ENCODE results near the gene PPM1M.
"Not testable (repeated sequence)": the region's sequence is repeated elsewhere in the genome, so short reads cannot be mapped to it uniquely, and the experiment has no call there.

PPM1M gene

DNA sequence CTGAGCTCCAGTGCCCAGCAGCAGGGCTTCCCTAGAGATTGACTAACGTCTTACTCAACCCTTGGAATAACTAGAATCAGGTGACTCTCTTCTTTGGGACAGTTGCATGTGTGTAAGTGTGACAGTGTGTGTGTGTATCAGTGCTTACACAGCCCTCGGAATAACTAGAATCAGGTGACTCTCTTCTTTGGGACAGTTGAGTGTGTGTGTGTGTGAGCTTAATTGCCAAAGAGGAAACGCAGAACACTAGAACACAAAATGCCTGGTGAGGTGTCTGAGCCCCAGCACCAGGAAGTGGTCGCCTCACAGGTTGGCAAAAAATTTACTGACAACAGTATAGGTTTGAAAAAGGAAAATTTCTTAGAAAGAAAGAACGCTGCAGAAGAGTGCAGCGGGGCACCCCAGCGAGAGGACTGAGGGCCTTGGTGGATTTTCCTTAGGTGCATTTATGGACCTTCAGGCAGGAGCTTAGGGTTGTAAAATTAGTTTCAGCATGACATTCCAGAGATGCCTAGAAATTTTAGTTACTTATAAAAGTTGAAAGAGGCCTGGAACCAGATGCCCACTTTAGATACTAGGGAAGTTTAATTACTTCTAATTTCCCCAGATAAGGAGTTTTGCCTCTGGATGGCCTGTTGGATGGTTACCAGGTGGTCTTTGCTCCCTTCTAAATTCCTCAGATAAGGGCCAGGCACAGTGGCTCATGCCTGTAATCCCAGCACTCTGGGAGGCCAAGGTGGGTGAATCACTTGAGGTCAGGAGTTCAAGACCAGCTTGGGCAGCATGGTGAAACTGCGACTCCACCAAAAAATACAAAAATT is 36.6 kb downstream of the PPM1M start (continued):
- TF ChIP-seq, protein P1, sequence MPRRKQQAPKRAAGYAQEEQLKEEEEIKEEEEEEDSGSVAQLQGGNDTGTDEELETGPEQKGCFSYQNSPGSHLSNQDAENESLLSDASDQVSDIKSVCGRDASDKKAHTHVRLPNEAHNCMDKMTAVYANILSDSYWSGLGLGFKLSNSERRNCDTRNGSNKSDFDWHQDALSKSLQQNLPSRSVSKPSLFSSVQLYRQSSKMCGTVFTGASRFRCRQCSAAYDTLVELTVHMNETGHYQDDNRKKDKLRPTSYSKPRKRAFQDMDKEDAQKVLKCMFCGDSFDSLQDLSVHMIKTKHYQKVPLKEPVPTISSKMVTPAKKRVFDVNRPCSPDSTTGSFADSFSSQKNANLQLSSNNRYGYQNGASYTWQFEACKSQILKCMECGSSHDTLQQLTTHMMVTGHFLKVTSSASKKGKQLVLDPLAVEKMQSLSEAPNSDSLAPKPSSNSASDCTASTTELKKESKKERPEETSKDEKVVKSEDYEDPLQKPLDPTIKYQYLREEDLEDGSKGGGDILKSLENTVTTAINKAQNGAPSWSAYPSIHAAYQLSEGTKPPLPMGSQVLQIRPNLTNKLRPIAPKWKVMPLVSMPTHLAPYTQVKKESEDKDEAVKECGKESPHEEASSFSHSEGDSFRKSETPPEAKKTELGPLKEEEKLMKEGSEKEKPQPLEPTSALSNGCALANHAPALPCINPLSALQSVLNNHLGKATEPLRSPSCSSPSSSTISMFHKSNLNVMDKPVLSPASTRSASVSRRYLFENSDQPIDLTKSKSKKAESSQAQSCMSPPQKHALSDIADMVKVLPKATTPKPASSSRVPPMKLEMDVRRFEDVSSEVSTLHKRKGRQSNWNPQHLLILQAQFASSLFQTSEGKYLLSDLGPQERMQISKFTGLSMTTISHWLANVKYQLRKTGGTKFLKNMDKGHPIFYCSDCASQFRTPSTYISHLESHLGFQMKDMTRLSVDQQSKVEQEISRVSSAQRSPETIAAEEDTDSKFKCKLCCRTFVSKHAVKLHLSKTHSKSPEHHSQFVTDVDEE (CRISPR knock-in tag; IDR thresholded peaks at IDR 0.05) = peak; percentile 81
- TF ChIP-seq ZFP30 (CRISPR knock-in tag; IDR thresholded peaks at IDR 0.05) = no peak

DNA sequence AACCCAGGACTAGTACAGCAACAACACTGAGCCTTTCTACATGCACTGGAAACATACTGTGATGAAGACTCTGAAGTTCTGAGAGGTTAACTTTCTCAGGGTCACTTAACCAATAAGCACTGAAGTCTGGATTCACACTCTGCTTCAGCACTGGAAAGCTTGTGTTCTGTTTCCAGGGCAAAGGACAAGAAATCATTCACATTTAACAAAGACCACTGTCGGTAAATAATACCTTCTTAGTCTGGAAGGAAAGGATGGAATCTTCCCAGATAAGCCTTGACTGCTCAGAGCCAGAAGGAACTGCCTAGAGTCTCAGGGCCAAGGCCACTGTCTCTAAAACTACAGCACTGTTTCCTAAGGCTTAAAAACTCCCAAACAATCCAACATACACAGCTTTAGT is 37.7 kb downstream of the PPM1M start:
- no peak for ATAC-seq
- TF ChIP-seq, protein P2, sequence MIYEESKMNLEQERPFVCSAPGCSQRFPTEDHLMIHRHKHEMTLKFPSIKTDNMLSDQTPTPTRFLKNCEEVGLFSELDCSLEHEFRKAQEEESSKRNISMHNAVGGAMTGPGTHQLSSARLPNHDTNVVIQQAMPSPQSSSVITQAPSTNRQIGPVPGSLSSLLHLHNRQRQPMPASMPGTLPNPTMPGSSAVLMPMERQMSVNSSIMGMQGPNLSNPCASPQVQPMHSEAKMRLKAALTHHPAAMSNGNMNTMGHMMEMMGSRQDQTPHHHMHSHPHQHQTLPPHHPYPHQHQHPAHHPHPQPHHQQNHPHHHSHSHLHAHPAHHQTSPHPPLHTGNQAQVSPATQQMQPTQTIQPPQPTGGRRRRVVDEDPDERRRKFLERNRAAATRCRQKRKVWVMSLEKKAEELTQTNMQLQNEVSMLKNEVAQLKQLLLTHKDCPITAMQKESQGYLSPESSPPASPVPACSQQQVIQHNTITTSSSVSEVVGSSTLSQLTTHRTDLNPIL (CRISPR knock-in tag; IDR thresholded peaks at IDR 0.05; ENCODE audit: low read depth) = no peak
- TF ChIP-seq ZFP30 (CRISPR knock-in tag; IDR thresholded peaks at IDR 0.05) = no peak
- no peak for TF ChIP-seq ESRRG (CRISPR knock-in tag; IDR thresholded peaks at IDR 0.05)
- TF ChIP-seq, protein P3, sequence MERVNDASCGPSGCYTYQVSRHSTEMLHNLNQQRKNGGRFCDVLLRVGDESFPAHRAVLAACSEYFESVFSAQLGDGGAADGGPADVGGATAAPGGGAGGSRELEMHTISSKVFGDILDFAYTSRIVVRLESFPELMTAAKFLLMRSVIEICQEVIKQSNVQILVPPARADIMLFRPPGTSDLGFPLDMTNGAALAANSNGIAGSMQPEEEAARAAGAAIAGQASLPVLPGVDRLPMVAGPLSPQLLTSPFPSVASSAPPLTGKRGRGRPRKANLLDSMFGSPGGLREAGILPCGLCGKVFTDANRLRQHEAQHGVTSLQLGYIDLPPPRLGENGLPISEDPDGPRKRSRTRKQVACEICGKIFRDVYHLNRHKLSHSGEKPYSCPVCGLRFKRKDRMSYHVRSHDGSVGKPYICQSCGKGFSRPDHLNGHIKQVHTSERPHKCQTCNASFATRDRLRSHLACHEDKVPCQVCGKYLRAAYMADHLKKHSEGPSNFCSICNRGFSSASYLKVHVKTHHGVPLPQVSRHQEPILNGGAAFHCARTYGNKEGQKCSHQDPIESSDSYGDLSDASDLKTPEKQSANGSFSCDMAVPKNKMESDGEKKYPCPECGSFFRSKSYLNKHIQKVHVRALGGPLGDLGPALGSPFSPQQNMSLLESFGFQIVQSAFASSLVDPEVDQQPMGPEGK (CRISPR knock-in tag; IDR thresholded peaks at IDR 0.05; ENCODE audit: borderline replicate concordance) = no peak
- TF ChIP-seq ZNF70 (CRISPR knock-in tag; IDR thresholded peaks at IDR 0.05) = no peak
- no peak for TF ChIP-seq ZFP3 (CRISPR knock-in tag; IDR thresholded peaks at IDR 0.05)
- TF ChIP-seq TCF4 (CRISPR knock-in tag; IDR thresholded peaks at IDR 0.05; ENCODE audit: borderline replicate concordance) = no peak
- no peak for TF ChIP-seq CSDC2 (CRISPR knock-in tag; IDR thresholded peaks at IDR 0.05)
- TF ChIP-seq, protein P4, sequence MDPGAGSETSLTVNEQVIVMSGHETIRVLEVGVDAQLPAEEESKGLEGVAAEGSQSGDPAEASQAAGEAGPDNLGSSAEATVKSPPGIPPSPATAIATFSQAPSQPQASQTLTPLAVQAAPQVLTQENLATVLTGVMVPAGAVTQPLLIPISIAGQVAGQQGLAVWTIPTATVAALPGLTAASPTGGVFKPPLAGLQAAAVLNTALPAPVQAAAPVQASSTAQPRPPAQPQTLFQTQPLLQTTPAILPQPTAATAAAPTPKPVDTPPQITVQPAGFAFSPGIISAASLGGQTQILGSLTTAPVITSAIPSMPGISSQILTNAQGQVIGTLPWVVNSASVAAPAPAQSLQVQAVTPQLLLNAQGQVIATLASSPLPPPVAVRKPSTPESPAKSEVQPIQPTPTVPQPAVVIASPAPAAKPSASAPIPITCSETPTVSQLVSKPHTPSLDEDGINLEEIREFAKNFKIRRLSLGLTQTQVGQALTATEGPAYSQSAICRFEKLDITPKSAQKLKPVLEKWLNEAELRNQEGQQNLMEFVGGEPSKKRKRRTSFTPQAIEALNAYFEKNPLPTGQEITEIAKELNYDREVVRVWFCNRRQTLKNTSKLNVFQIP (CRISPR knock-in tag; IDR thresholded peaks at IDR 0.05; ENCODE audit: borderline replicate concordance, low read depth) = no peak
- no peak for TF ChIP-seq ZC3H10 (CRISPR knock-in tag; IDR thresholded peaks at IDR 0.05)
- TF ChIP-seq PPARA (CRISPR knock-in tag; IDR thresholded peaks at IDR 0.05; ENCODE audit: borderline replicate concordance) = no peak
- no peak for TF ChIP-seq ZNF565 (CRISPR knock-in tag; conservative IDR thresholded peaks at IDR 0.05; ENCODE audit: low read depth)
- TF ChIP-seq GLIS3 (CRISPR knock-in tag; IDR thresholded peaks at IDR 0.05) = no peak
- TF ChIP-seq BACH2 (CRISPR knock-in tag; IDR thresholded peaks at IDR 0.05; ENCODE audit: borderline replicate concordance) = no peak
- TF ChIP-seq, protein P1 (CRISPR knock-in tag; IDR thresholded peaks at IDR 0.05) = no peak
- TF ChIP-seq ISL1 (CRISPR knock-in tag; IDR thresholded peaks at IDR 0.05) = no peak
- TF ChIP-seq OSR1 (CRISPR knock-in tag; IDR thresholded peaks at IDR 0.05) = no peak
- TF ChIP-seq RARB (CRISPR knock-in tag; IDR thresholded peaks at IDR 0.05) = no peak
- no peak for TF ChIP-seq TOX (CRISPR knock-in tag; IDR thresholded peaks at IDR 0.05; ENCODE audit: borderline replicate concordance)
- no peak for TF ChIP-seq SNAI2 (CRISPR knock-in tag; IDR thresholded peaks at IDR 0.05)

DNA sequence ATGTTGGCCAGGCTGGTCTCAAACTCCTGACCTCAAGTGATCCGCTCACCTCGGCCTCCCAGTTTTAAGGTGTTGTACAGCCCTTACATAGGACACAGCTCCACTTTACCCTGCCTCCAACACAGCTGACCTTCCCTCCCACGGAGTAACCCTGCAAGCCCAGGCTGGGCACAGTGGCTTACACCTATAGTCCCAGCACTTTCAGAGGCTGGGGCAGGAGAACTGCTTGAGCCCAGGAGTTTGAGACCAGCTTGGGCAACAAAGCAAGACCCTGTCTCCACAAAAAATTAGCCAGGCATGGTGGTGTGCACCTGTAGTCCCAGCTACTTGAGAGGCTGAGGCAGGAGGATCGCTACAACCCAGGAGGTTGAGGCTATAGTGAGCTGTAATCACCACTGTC is 38.5 kb downstream of the PPM1M start:
- not testable (repeated sequence) for ATAC-seq

All from SK-N-SH treated with all-trans-retinoic acid at 6 μM for 48 hours (cell line).